Astrocyte of the spinal cord (primary cell): ENCODE results near the gene RSBN1L.

Source experiments
- DNase-seq: peaks from one replicate; pipeline ENCODE4 v3.0.0; 2011; ENCODE audit warnings: low read depth, low spot score
- H3K4me3 ChIP-seq: 2 replicates; pipeline ENCODE4 v1.5.1; 2011; ENCODE audit warnings: low read depth, mild to moderate bottlenecking, low read length, moderate library complexity
- in situ Hi-C: cut with HindIII; loops from 2 replicates; pipeline ENCODE4 v1.10.0; 2017; ENCODE audit warnings: low sequenced_read_pairs
- TF ChIP-seq, protein P1 (sequence below): IDR thresholded peaks from 2 replicates; pipeline ENCODE4 v1.5.1; 2012; ENCODE audit warnings: low read depth, mild to moderate bottlenecking, low read length, inconsistent platforms

Gene RSBN1L

DNA sequence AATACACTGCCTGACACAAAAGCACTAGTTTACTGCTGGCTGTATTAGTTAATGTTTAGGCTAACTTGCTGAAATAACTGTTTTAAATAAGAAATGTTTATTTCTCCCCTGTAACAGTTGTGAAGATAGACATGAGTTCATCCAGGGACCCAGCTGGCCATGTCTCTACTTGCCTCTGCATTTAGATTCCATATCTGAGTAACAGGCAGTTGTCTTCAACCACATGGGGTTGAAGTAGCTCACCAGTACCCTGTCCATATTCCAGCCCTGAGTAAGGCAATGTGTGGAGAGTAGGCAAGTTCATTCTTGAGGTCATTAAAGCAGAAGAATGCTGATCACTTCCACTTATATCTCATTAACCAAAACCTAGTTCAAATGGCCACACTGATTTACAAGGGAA, 31.1 kb upstream of the RSBN1L start:
- DNase-seq = no peak
- in situ Hi-C loops = no loop called here
- TF ChIP-seq, protein P1, sequence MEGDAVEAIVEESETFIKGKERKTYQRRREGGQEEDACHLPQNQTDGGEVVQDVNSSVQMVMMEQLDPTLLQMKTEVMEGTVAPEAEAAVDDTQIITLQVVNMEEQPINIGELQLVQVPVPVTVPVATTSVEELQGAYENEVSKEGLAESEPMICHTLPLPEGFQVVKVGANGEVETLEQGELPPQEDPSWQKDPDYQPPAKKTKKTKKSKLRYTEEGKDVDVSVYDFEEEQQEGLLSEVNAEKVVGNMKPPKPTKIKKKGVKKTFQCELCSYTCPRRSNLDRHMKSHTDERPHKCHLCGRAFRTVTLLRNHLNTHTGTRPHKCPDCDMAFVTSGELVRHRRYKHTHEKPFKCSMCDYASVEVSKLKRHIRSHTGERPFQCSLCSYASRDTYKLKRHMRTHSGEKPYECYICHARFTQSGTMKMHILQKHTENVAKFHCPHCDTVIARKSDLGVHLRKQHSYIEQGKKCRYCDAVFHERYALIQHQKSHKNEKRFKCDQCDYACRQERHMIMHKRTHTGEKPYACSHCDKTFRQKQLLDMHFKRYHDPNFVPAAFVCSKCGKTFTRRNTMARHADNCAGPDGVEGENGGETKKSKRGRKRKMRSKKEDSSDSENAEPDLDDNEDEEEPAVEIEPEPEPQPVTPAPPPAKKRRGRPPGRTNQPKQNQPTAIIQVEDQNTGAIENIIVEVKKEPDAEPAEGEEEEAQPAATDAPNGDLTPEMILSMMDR = no peak
- no peak overlapping the region for H3K4me3 ChIP-seq

DNA sequence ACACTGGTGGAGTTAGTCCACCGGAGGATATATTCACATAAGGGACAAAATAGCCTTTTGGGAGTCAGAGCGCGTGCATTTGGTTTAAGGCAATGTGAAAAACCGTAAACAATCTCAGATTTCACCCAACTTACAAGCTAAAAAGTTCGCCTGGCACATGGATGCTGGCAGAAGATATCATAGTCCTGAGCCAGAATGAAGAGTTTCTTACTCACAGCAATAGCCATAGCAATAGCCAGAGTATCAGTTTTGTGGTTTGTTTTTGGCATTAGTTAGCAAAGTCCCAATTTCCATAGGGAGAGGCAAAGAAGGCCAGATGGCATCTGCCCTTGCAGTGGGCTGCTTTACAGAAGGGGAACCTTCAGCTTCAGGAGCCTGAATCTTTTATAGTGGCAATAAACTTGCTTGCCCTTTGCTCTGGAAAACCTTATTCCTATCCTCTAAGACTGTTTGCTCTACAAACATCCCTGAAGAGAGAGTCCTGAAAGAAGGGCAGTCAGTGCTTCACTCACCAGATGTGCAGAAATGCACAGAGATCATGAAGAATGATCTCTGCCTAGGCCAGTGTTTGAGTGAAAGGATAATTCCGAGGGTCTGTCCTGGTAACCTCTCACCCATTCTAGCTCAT, 28.7 kb upstream of the RSBN1L start:
- TF ChIP-seq, protein P1 = no peak
- no peak overlapping the region for H3K4me3 ChIP-seq
- no peak for DNase-seq
- in situ Hi-C loops = no loop called here

DNA sequence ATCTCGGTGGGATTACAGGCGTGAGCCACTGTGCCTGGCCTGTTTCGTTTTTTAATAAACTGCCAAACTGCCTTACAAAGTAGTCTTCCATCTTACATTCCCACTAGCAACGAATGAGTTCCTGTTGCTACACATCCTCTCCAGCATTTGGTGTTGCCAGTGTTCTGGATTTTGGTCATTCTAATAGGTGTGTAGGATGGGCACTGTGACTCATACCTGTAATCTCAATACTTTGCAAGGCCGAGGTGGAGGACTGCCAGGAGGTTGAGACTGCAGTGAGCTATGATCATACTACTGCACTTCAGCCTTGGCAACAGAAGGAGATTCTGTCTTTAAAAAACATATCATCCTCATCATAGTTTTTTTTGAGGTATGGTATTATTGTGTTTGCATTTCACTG, 21.4 kb upstream of the RSBN1L start:
- peak; percentile 33 for DNase-seq

DNA sequence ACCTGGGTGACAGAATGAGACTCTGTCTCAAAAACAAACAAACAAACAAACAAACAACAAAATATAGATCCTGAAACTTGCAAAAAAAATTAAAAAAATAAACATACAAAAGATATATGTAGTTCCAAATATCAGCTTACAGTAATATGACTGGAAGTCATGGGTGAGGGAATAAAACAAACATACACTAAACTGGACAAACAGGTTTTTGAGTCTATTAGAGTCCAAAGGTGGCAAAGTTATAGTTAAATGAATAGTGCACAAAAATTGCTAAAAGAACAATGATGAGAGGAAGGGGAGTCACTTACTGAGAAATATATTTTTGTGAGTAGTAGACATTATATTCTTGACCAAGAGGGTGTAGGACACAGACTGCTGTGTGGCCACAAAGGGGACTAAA, 16.7 kb upstream of the RSBN1L start:
- TF ChIP-seq, protein P1 = no peak
- in situ Hi-C loops = no loop called here
- no peak overlapping the region for H3K4me3 ChIP-seq
- DNase-seq = no peak

More for the DNA sequence above, 21.4 kb upstream of the RSBN1L start:
- TF ChIP-seq, protein P1 = no peak
- in situ Hi-C loops = no loop called here
- no peak overlapping the region for H3K4me3 ChIP-seq

- in situ Hi-C loops = no loop called here
- TF ChIP-seq, protein P1 = no peak
- no peak for DNase-seq
- H3K4me3 ChIP-seq = no peak overlapping the region
Measured at GRCh38 chr7:77680266-77680665, 16.0 kb upstream of the RSBN1L start.

DNA sequence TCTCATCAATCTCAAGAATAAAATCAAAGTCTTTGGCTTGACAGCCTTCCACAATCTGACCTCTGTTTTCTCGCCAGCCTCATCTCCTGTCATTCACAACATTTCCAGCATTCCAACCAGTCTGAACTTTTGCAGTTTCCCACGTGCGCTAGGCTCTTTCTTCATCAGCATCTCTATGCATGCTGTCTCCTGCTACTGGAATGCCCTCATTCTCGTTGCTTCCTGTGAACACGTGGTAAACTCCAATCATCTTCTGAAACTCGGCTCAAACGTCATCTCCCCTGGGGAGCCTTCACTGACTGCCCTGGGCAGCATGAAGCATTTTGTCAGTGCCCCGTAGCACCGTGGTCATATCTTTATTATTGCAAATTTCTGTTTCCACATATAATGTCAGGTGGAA, 12.2 kb upstream of the RSBN1L start:
- in situ Hi-C loops = no loop called here
- H3K4me3 ChIP-seq = no peak overlapping the region
- TF ChIP-seq, protein P1 = no peak
- DNase-seq = peak; percentile 83
